Heart left ventricle (tissue), 13 donors: ENCODE results near the gene UBE3B.

Source experiments
- POLR2A ChIP-seq, 2 donors: fragments of 450-650 bp; IDR thresholded peaks; one replicate each; pipeline ENCODE4 v1.6.1; 2017; ENCODE audit warnings: antibody characterized with exemption in 2 of 2, mild to moderate bottlenecking in 2 of 2, moderate library complexity in 2 of 2
- TF ChIP-seq, protein P1 (sequence below), 12 donors: fragments of 200-600 bp; sonication (generic) in 4 of 12; IDR thresholded peaks; one replicate each; pipeline versions ENCODE4 v1.5.0 to v1.8.0; 2018 to 2022; ENCODE audit warnings: antibody characterized with exemption in 12 of 12, mild to moderate bottlenecking in 5 of 12
- donor health status: ischemic (EF 13 %, LVEDD 7.1; RV severe dilation, severe dysfunction).
- donor health status: DM: no; HTN: yes; CAD: no.
- donor health status: DM: no; HTN: no; CAD: no.
- donor health status: ischemic (EF 25% LVEDD 6.9; RV normal size, moderate dysfunction).
- donor health status: ischemic (EF 25% LVEDD 5.7; RV mildly dilated, moderate dysfunction).
- donor health status: ischemic (EF 35%, LVEDD 5.7; RV mildly dilated, moderate dysfunction).
- donor health status: nonischemic (EF 11% LVEDD 7.7; RV severe dilation, severe dysfunction).
- donor health status: DM: yes; HTN: yes; CAD: no.
- donor health status: PGD.
- donor health status: ischemic (EF 29% LVEDD 5.4; RV normal size, mild dysfunction).
- donor health status: nonischemic (EF 23%, LVEDD 6.1; RV moderate dilation, normal function).

DNA sequence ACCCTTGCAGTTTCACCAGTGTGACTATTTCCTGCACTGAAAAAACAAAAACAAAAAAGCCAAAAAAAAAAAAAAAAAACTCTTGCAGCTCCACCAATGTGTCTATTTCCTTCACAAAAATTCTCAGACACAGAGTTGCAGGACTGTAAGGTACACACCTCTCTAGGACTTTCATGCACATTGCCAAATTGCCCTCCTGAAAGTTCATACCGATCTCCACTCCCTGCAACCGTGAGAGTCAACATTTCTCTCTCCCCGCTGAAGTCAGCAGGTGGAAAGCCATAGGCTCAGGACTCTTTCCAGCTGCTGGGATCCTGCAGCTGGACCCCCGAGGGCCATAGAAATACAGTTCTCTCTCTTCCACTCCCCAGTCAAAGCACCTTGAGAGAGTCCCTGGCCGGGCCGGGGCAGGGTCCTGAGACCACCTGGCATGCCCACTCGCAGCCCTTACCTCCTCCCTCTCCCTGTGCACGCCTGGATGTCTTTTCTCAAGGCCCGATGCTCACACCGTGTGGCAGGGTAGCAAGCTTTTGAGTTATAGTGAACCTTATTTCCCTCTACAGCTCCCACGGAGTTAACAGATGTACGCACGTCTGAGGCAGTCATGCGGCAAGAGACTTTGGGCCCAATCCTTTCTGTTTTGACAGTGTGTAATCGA, 72.3 kb downstream of the UBE3B start:
- TF ChIP-seq, protein P1, sequence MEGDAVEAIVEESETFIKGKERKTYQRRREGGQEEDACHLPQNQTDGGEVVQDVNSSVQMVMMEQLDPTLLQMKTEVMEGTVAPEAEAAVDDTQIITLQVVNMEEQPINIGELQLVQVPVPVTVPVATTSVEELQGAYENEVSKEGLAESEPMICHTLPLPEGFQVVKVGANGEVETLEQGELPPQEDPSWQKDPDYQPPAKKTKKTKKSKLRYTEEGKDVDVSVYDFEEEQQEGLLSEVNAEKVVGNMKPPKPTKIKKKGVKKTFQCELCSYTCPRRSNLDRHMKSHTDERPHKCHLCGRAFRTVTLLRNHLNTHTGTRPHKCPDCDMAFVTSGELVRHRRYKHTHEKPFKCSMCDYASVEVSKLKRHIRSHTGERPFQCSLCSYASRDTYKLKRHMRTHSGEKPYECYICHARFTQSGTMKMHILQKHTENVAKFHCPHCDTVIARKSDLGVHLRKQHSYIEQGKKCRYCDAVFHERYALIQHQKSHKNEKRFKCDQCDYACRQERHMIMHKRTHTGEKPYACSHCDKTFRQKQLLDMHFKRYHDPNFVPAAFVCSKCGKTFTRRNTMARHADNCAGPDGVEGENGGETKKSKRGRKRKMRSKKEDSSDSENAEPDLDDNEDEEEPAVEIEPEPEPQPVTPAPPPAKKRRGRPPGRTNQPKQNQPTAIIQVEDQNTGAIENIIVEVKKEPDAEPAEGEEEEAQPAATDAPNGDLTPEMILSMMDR (IDR thresholded peaks at IDR 0.05) = no peak
- no peak for TF ChIP-seq POLR2A (IDR thresholded peaks at IDR 0.05)
